NCI-H1694 (cell line): ENCODE data around the gene CCDC138.
A peak's percentile ranks its signal among the peaks of the same experiment; 100 is the strongest.

ENCODE experiments used
- DNase-seq: peaks from one replicate; lab custom pipeline; 2025; lab: John Stamatoyannopoulos, UW

CCDC138 gene

DNA sequence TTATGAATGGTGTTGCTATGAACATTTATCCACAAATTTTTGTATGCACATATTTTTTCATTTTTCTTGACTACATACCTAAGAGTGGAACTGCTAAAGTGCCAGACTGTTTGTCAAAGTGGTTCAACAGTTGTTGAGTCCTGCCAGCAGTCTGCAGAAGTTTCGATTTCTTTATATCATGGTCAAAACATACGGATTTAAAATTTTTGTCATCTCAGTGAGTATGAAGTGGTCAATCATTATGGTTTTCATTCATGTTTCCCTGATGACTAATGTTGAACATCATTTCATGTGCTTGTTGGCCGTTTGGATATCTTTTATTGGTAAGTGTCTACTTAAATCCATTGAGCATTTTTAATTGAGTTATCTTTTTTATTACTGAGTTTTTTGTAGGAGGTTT is 39.2 kb downstream of the CCDC138 start:
- no peak for DNase-seq

DNA sequence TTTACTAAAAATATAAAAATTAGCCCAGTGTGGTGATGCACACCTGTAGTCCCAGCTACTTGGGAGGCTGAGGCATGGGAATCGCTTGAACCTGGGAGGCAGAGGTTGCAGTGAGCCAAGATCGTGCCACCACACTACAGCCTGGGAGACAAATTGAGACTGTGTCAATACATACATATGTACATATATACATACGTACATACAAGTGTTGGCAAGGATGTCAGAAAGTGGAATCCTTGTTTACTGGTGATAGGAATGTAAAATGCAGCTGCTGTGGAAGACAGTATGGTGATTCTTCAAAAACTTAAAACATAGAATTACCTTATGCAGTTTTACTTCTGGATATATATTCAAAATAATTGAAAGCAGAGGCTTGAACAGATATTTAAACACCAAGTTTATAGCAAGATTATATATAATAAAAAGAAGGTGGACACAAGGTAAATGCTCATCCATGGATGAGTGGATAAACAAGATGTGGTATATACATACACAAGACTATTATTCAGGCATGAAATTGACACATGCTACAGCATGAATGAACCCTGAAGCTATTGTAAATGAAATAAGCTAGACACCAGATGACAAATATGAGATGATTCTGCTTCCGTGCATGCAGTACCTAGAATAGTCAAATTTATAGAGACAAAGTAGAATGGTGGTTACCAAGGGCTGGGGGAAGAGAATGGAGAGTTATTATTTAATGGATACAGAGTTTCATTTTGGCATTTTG is 43.2 kb downstream of the CCDC138 start:
- peak; percentile 42 for DNase-seq

DNA sequence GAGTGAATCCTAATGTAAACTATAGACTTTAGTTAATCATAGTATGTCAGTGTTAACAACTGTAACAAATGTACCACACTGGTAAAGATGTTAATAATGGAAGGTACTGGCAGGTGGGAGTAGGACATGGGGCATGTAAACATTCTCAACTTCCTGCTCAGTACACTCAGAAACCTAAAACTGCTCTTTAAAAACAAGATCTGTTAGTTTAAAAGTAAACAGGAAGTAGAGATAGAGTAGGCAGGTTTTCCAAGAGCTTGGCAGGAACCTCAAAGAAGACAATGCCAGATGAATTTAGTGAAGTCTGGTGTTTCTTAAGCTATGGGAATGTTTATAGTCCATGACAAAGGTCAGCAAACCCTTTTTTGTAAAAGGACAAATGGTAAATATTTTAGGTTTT is 46.6 kb downstream of the CCDC138 start:
- no peak for DNase-seq

DNA sequence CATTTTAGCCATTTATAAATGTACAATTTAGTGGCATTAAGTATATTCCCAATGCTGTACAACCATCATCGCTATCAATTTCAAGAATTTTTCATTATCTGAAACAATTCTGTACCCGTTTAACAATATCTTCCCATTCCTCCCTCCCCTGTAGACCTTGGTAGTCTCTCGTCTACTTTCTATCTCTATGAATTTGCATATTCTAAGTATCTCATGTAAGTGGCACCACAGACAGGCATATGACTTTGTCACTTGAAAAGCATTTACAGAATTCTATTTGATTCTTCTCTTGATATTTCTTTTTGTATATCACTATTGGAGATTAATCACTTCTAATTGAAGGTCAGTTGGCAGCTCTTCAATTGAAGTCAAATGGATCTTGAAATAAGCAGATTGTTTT is 48.0 kb downstream of the CCDC138 start:
- DNase-seq, result no peak

DNA sequence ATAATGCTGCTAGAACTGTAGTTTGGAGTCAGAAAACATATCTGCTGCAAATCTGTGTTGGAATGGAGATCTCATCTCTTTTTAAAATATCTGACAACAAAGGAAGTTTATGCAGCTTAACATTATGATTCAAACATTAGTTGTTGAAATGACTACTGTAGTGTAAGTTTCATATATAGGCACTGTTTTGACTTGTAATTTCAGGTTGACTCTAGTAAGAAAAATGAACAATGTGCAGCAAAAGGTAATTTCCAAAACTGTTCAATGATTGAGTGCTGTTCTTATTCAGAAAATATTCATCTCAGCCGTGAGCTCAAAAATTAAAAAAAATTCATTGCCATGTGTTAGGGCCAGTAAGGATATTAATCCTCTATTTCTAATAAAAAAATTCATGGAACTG is 48.5 kb downstream of the CCDC138 start:
- DNase-seq, result no peak

DNA sequence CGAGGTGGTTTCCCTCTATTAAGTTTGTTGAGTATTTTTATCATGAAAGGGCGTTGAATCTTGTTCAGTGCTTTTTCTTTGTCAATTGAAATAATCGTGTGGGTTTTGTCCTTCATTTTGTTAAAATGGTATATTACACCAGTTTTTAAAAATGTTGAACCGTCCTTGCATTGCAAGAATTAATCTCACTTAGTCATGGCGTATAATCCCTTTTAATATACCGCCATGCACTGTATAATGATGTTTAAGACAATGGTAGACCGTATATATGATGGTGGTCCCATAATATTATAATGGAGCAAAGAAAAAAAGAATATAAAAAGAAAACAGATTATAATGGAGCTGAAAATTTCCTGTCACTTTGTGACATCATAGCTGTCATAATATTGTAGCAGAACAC is 50.6 kb downstream of the CCDC138 start:
- DNase-seq, result no peak

DNA sequence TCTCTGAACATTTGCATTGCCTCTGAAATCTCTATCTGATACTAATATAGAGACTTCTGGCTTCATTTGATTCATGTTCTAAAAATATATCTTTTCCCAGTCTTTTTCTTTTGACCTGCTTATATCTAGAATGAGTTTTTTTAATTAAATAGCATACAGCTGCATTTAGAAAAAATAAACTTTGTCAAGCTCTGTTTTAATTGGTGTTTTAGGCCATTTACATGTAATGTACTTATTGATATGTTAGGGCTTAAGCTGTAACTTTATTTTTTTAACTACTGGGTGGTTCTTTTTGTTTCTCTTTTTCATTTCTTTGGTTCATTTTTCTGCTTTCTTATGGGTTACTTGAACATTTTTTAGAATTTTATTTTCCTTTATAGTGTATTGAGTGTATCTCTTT is 54.9 kb downstream of the CCDC138 start:
- no peak for DNase-seq

DNA sequence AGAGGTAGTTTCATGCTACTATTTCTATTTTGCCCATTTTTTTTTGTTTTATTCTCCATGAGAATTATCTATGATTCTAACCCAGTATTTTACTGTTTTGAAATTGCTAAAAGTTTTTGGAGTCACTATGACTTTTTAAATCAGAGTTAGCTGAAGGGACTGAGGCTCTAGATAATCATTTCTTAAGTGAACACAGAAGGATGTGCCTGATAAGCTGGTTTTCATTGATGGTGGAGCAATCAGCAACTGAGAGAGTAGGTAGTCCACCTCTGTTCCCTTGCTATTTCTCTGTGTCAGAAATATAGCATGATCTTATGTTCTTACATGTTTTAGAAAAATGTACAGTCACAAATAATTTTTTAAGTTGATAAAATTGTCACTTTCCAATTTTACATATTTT is 59.4 kb downstream of the CCDC138 start:
- no peak for DNase-seq

DNA sequence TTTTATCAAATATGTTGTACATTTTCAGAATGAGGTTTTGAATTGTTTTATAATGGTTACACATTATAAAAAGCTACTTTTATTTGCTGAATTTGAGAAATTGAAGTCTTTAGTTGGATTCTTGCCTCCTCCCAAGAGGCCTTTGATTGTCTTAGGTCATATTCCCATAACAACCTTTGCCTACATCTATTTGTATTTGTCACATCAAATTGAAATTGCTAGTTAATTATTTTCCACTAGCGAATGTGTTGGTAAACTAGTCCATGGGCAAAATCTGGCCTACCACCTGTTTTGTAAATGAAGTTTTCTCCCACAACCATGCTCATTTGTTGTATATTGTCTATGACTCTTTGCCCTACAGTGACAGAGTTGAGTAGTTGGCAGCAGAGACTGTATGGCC is 60.4 kb downstream of the CCDC138 start:
- no peak for DNase-seq

DNA sequence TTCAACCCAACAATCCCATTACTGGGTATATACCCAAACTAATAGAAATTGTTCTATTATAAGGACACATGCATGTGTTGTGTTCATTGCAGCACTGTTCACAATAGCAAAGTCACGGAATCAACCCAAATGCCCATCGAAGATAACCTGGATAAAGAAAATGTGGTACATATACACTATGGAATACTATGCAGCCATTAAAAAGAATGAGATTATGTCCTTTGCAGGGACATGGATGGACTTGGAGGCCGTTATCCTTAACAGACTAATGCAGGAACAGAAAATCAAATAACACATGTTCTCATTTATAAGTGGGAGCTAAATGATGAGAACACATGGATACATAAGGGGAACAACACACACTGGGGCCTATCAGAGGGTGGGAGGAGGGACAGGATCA is 65.8 kb downstream of the CCDC138 start:
- DNase-seq, result no peak

DNA sequence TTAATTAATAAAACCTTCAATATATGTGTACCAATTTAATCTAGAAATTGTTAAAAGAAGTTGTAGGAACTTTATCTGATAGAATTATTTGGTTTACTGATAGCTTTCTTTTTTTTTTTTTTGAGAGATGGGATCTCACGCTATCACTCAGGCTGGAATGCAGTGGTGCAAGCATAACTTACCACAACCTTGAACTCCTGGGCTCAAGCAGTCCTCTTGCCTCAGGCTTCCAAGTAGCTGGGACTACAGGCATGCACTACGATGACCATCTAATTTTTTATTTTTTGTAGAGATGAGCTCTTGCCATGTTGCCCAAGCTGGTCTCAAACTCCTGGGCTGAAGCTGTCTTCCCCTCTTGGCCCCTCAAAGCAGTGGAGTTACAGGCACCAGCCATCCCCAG is 66.8 kb downstream of the CCDC138 start:
- DNase-seq, result no peak

DNA sequence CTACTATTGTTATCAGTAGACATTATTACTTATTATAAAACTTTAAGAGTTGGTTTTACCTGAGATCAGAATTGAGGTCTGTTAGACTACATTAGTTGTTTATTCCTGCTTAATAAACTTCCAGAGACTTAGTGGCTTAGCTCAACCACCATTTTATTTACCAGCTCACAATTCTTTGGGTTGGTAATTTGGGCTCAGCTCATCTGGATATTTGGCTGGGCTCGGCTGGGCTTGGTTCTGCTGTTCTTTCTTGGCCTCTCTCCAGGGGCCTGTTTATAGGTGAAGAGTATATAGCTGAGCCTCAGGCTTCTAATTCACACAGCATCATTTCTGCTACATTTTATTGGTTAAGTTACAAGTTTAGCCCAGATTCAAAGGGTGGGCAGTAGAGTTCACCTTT is 67.9 kb downstream of the CCDC138 start:
- DNase-seq, result no peak

DNA sequence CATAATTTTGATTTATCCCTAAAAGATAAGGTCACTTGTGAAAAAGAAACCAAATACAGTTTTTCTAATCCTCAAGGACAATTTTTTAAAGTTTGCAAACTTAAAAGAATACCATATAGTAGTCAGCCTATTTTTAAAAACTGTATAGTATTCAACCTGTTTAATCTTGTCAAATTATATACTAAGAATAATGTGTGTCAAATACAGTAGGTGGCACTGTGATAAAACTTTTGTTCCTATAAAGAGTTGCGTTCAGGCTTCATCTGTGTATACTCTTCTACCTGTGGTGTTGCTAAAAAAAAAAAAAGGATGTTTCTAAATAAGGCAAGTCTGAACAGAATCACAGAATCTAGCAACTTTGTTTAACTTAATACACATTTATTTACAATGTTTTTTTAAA is 68.6 kb downstream of the CCDC138 start:
- peak; percentile 19 for DNase-seq

DNA sequence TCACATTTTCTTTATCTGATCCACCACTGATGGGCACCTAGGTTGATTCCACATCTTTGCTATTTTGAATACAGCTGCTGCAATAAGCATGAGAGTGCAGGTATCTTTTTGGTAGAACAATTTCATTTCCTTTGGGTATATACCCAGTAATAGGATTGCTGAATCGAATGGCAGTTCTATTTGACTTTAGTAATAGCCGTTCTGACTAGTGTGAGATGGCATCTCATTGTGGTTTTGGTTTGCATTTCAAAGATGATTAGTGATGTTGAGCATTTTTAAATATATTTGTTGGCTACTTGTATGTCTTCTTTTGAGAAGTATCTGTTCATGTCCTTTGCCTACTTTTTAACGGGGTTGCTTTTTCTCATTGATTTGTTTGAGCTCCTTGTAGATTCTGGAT is 72.3 kb downstream of the CCDC138 start:
- no peak for DNase-seq

DNA sequence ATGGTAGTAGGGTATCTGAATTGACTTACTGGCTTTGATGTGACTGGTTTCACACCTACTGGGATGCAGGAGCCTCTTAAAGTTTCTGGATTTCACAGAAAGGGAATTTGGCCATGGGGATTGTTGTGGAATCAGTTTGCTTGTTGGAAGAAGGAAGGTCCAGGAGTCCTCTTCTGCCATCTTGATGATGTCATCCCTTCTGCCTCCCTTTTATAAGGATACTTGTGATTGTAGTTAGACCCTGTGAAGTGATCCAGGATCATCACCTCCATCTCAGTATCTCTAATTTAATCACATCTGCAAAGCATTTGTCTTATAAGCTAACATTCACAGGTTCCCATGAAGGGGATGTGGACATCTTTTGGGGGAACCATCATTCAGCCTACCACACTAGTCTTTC is 79.5 kb downstream of the CCDC138 start:
- DNase-seq, result no peak

DNA sequence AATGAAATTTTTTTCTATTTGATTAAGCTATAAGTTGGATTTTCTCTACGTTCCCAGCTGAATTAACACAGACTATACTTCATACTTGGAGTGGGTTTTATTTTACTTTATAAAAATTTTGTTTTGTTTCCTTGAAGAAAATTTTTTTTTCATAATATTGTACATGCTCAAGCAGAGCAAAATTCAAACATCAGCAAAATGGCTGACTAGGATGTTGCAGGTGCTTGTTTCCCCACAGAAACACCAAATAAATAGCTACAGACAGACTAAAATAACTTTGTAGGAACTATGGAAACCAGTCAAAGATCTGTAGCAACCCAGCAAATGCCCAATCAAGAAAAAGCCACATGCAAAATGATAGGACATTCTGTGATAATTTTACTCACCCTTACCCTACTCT is 82.3 kb downstream of the CCDC138 start:
- no peak for DNase-seq

DNA sequence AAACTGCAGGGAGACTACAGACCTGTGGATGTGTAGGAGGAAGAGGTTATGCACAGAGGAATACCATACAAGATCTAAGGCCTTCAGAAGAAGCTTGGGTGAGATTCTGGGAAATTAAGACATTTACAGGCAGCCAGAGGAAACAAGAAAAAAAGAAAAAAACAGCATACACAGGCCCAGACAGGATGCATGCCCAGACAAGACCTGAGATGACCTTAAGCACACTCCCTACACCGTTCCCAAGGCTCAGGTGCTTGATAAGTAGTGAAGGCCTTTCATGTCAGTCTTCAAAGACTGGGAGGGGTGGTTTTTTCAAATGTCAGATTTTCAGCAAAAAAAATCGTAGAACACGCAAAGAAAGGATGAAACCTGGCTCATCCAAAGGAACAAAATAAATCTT is 83.0 kb downstream of the CCDC138 start:
- DNase-seq, result no peak

DNA sequence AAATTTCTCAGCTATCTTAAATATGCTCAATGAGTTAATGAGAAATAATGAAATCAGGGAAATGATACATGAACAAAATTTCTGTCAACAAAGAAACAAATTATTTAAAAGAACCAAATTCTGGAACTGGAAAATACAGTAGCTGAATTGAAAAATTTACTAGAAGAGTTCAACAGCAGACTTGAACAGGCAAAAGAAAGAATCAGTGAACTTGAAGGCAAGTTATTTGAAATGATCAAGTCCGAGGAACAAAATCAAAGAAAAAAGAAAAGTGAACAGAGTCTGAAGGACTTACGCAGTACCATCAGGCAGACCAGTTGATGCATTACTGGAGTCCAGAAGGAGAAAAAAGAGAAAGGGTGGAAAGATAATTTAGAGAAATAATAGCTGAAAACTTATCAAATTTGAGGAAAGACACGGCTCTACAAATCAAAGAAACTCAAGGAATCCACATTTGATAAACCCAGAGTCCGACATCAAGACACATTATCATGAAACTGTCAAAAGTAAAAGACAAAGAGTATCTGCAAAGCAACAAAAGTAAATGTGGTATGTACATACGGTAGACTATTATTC is 83.6 kb downstream of the CCDC138 start:
- no peak for DNase-seq

DNA sequence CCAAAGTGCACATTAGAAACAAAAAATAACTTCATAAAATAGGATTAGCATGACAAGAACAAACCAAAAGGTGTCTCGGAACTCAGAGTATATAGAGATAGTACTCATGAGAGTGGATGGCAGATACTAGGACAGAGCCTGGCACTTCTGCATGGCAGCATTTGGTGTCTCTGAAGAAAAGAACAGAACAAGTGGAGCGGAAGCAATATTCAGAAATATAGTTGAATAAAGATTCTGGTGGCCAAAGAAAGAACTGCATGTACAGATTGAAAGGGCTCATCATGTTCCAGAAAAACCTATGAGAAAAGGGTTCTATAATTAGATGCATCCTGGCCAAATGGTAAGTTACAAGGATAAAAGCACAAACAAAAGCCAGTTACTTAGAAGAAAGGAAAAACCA is 90.9 kb downstream of the CCDC138 start:
- peak; percentile 5 for DNase-seq

DNA sequence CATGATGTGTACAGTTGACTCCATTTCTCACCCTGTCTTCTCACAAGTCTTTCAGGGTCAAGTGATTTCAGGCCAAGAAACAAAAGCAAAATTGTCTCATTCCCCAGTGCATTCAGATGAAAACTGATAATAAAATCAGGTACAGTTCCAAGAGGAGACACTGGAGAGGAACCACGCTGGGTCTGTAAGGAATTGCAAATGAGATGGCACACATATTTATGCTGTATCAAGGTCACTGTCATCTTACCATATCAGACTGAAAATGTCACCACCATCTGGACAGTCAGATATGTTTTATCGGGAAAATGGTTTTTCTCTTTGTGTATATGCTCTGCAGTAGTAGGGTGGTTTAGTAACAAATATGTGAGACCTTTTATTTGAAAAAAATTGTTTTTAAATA is 91.7 kb downstream of the CCDC138 start:
- DNase-seq, result no peak

DNA sequence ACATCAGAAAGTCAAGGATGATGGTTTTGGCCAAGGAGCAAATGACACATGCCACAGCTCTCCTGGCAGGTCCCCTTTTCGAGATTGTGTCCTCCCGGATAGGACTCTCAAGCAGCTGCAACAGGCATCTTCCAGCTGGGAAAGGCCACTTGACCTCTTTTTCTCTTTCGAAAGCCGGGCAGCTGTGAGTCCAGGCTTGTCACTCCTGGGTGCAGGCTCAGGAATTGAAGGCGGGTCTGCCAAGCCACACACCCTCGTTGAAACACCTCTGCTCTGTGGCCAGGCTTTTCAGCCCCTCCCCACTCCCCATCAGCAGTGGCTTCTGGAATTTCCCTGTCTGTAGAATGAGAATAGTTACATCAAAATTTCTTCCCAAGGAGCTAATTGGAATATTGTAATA is 98.0 kb downstream of the CCDC138 start:
- DNase-seq, result no peak

DNA sequence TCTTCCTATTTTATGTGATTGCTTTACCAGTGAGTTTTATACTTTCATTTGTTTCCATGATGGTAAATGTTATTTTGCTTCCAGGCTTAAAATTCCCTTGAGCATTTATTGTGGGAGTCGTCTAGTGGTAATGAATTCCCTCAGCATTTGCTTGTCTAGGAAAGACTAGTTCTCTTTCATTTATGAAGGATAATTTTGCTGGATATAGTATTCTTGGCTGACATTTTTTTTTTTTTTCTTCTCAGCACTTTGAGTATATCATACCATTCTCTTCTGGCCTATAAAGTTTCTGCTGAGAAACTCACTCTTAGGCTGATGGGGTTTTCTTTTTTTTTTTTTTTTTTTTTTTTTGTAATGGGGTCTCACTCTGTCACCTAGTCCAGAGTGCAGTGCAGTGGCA is 103.3 kb downstream of the CCDC138 start:
- no peak for DNase-seq

DNA sequence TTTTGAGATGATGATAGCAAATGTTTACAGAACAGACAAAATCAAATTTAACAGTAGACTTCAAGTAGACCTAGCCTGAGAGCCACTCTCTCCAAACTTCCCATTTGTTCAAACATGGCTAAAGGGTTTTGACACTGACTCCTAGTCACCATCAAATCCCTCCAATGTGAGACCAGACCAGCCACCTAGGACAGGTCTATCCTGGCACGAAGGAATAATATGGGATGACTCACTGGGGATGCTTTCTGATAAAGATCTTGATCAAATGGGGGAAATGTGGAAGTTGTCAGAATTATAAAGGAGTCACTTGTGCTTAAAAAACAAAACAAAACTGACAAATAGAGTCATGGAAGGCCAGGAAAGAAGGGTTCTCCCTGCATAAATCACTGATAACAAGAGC is 106.7 kb downstream of the CCDC138 start:
- no peak for DNase-seq

DNA sequence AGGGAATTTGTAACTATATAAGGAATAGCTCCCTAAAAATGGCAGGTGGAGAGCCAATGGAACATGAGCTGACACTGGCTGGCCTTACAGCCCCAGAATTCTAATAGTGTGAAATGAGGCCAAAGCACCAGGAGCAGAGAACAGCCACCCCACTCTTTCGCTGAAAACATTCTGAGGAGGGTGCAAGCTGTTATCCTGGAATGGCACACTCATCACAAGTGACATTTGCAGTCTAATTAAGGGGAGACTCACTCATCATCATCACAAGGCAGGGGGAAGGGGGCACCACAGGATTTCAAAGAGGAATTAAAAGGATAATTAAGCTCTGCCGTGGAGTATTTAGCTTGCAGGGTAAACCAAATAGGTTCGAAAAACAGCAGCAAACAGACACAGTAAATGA is 108.2 kb downstream of the CCDC138 start:
- DNase-seq, result no peak
